Psoas muscle (tissue), 8 donors: ENCODE measurements around the gene ZBTB24. TPM values are rescaled to one million over a fixed set of nuclear protein-coding genes. Genes with fewer than 3 reads are reported as not detected.

Experiments used
- ATAC-seq, 4 donors: fragments of 200-7000 bp; cut with Tn5 transposase; one replicate each; pipeline ENCODE4 v1.9.1; 2020; ENCODE audit warnings: moderate library complexity in 3 of 4, mild to moderate bottlenecking in 2 of 4
- DNase-seq, 2 donors: peaks; one replicate each; pipeline ENCODE4 v3.0.0-alpha.2; 2020
- H3K27ac ChIP-seq: fragments of 200-600 bp; one replicate; pipeline ENCODE4 v1.8.0; 2022
- H3K27me3 ChIP-seq, 3 donors: fragments of 200-600 bp in 1 of 3; one replicate each; pipeline versions ENCODE4 v1.6.1 to v1.8.0; 2013 to 2022; ENCODE audit warnings: low read length in 2 of 3, mild to moderate bottlenecking in 2 of 3, moderate library complexity in 1 of 3; ENCODE audit not compliant: insufficient read depth in 3 of 3
- H3K36me3 ChIP-seq, 2 donors: fragments of 200-600 bp in 1 of 2; one replicate each; pipeline versions ENCODE4 v1.6.1 to v1.8.0; 2013 to 2022; ENCODE audit warnings: low read depth in 1 of 2, mild to moderate bottlenecking in 1 of 2, moderate library complexity in 1 of 2; ENCODE audit not compliant: insufficient read depth in 1 of 2
- H3K4me1 ChIP-seq: fragments of 200-600 bp; one replicate; pipeline ENCODE4 v1.8.0; 2022
- H3K4me3 ChIP-seq: fragments of 200-600 bp; one replicate; pipeline ENCODE4 v1.8.0; 2022; ENCODE audit warnings: mild to moderate bottlenecking
- H3K9me3 ChIP-seq: fragments of 200-600 bp; one replicate; pipeline ENCODE4 v1.8.0; 2022
- WGBS, 3 donors: extraction: QIAGEN DNeasy Blood & Tissue Kit; methylation state at CpG; one replicate each; pipeline versions ENCODE4 v1.1.6 to v1.1.7; 2013; 5-methylcytosine and 5-hydroxymethylcytosine counted together
- intact Hi-C, 2 donors: fragments of 100-400 bp; cut with DNase I; formaldehyde crosslinking; loops; one replicate each; pipeline versions ENCODE4 v1.11.0 to v1.14.2; 2022
- polyA plus RNA-seq, 3 donors: library from polyadenylated mRNA; stranded (reverse); fragments of 200-250 nt; gene quantifications; one replicate each; pipeline ENCODE4 v1.2.3, GENCODE V29; 2013
- total RNA-seq, 4 donors: library from RNA; stranded (reverse); fragmentation: NEBNext Ultra II Directional in 2 of 4; extraction: Animal tissue kit (Norgen Biotek cat#: 25700) in 2 of 4; gene quantifications; one replicate each; pipeline versions ENCODE4 v1.2.1 to v1.2.4, GENCODE V29; 2021 to 2023
- TF ChIP-seq, protein P1 (sequence below): fragments of 200-600 bp; IDR thresholded peaks from one replicate; pipeline ENCODE4 v1.8.0; 2022; ENCODE audit warnings: antibody characterized with exemption
- donor health status: healthy with polysubstance abuse.
- donor health status: DM: no; HTN: no; CAD: no; lungs with moderate emphysema.
- donor health status: Bipolar disorder and iron deficiency.
- donor health status: healthy.
- donor health status: DM: yes; HTN: yes; CAD: no.
- donor health status: DM: no; HTN: no; CAD: no.
- donor health status: DM: no; HTN: no; CAD: no.
- donor health status: DM: yes; HTN: yes; CAD: no.

The ZBTB24 gene
- total and polyA plus RNA-seq, 7 donors = 2.3 to 5.8 (median 5.3) TPM

DNA sequence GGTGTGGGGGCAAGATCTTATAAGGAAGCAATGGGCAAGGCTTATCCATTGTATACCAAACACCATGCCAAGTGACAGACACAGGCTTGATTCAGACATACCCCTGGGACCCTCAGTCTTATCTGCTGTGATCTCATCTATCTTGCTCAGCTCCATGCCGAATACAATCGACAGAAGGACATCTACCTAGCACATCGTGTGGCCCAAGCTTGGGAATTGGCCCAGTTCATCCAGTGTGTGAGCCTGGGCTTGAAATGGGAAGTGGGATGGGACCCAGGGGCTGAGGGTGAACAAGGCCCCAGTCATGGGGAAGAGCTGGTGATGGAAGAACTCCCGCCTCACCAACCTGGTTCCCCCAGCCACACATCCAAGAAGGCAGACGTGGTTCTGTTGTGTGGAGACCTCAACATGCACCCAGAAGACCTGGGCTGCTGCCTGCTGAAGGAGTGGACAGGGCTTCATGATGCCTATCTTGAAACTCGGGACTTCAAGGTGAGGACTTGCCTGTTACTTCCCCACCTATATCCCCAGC, 40.6 kb downstream of the ZBTB24 start:
- intact Hi-C loops = loop anchor here in 1 of 2 donors (5.0 kb wide), 1 partner anchor 55 kb away; no protein-coding TSS in a partner anchor
- WGBS, 3 donors = 91 to 95% (median 94%) methylated on average over 6 of the region's 6 CpGs
- H3K27ac ChIP-seq = no peak overlapping the region
- no peaks in the 10 kb centered on the region for H3K27me3 ChIP-seq
- no peaks in the 10 kb centered on the region for H3K9me3 ChIP-seq
- H3K4me3 ChIP-seq = no peak overlapping the region
- H3K36me3 ChIP-seq = peaks cover 0 to 29% of the 10 kb centered on the region in 2 donors
- ATAC-seq = no peak
- TF ChIP-seq, protein P1, sequence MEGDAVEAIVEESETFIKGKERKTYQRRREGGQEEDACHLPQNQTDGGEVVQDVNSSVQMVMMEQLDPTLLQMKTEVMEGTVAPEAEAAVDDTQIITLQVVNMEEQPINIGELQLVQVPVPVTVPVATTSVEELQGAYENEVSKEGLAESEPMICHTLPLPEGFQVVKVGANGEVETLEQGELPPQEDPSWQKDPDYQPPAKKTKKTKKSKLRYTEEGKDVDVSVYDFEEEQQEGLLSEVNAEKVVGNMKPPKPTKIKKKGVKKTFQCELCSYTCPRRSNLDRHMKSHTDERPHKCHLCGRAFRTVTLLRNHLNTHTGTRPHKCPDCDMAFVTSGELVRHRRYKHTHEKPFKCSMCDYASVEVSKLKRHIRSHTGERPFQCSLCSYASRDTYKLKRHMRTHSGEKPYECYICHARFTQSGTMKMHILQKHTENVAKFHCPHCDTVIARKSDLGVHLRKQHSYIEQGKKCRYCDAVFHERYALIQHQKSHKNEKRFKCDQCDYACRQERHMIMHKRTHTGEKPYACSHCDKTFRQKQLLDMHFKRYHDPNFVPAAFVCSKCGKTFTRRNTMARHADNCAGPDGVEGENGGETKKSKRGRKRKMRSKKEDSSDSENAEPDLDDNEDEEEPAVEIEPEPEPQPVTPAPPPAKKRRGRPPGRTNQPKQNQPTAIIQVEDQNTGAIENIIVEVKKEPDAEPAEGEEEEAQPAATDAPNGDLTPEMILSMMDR = no peak
- H3K4me1 ChIP-seq = peaks cover 17% of the 10 kb centered on the region
- DNase-seq = no peak

DNA sequence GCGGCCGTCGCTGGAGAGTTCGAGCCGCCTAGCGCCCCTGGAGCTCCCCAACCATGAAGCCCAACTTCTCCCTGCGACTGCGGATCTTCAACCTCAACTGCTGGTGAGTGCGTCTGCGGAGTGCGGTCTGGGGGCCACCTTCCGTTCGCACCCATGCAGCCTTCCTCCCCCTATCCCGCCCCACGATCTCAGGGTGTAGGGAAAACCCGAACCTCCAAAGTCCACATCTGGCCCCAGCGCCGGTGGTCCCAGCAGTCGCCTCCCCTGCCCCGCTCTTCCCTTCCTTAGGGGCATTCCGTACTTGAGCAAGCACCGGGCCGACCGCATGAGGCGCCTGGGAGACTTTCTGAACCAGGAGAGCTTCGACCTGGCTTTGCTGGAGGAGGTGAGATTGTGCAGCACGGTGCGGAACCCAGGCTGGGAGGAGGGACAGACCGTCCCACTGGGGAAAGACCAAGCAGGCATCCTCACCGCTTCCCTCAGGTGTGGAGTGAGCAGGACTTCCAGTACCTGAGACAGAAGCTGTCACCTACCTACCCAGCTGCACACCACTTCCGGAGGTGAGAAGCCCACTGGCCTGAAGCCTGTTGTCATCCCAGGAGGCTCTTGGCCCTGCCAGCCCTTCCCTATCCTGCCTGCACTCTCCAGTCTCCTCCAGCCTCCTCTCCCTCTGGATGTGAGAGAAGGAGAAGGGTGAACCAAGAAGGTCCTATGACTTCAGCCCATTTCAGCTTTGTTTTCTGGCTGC, 41.8 kb downstream of the ZBTB24 start:
- H3K4me1 ChIP-seq = peaks cover 17% of the 10 kb centered on the region
- intact Hi-C loops = loop anchor here in 1 of 2 donors (2.0 to 5.0 kb wide), 2 partner anchors 42 to 54 kb away; partner anchors contain the start of gene ZBTB24
- H3K27ac ChIP-seq = peak overlapping the region; percentile 84
- peak overlapping the region; percentile 70 for H3K4me3 ChIP-seq
- TF ChIP-seq, protein P1 = no peak
- 1 to 6% (median 4%) methylated on average over 28 to 31 of the region's 31 CpGs for WGBS, 3 donors
- DNase-seq (peak; percentile 51 to 73), ATAC-seq (peak; percentile 36 to 72 (median 58))
- peaks cover 0 to 20% of the 10 kb centered on the region in 2 donors for H3K36me3 ChIP-seq
- no peaks in the 10 kb centered on the region for H3K9me3 ChIP-seq
- H3K27me3 ChIP-seq = no peaks in the 10 kb centered on the region

DNA sequence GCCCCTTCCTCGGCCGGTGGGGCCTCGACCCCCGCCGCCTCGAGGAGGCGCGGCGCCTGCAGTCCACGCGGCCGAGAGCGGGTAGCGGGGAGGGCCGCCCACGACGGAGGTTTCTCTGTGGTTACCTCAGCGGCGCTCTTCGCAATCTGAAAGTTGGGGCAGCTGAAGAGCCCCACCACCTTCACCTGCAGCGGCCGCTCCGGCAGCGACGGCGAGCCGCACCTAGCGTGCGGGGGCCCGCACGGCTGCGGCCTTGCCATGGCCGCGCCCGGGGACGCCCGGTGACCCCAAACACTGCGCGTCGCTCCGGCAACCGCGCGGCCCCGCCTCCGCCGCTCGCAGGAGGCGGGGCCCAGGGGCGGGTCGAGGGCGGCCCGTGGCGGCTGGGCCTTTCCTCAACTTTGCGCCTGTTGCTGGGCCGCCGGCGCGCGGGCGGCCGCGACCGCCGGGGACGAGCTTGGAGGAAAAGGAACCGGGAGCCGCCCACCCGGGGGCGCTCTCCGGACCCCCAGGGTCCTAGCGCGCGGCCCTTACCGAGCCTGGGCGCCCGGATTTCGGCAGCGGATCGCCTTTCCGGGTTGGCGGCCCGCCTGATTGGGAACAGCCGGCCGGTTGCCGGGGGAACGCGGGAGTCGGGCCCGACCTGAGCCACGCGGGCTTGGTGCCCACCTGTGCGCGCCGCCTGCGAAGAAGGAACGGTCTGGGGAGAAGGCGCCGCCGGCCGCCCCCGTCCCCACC, 42.5 kb downstream of the ZBTB24 start, which contains the start of the genes PPIL6 and SMPD2:
PPIL6 (minus strand) TSS at position 298 of the 738 bp plus-strand sequence; CDS start at position 260, 38 bp downstream.
SMPD2 (plus strand) TSS at position 394 of the 738 bp plus-strand sequence. CDS start 398 bp downstream, outside the sequence.
- ATAC-seq (peak; percentile 90 to 94 (median 94)), DNase-seq (peak; percentile 92 to 95)
- H3K9me3 ChIP-seq = no peaks in the 10 kb centered on the region
- H3K4me1 ChIP-seq = peaks cover 17% of the 10 kb centered on the region
- H3K27me3 ChIP-seq = no peaks in the 10 kb centered on the region
- H3K36me3 ChIP-seq = peaks cover 0 to 12% of the 10 kb centered on the region in 2 donors
- WGBS, 3 donors = 0 to 1% (median 1%) methylated on average over 65 to 102 of the region's 102 CpGs
- TF ChIP-seq, protein P1 = peak; percentile 39
- intact Hi-C loops = loop anchor here in 1 of 2 donors (2.0 to 5.0 kb wide), 2 partner anchors 42 to 53 kb away; partner anchors contain the start of gene ZBTB24
- H3K27ac ChIP-seq = peak within 1 kb of the TSS; percentile 84
- H3K4me3 ChIP-seq = peak within 1 kb of the TSS; percentile 70

DNA sequence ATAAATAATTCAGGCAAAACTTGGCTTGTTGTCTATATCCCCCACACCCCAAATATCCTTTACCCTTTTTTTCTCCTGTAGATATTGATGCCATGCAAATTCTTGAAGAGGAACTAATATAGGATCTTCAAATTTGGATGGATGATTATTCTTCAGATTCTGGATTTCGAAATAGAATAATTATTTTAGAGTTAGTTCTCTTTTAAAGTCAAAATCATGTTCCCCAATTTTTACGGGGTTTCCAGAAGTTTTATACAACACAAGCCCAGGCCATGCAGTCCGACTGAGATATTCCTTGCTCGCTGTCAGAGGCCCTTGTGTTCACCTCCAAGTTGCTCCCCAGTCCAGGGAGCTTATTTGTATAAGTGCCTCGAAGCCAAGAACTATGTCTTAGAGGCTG, 47.0 kb downstream of the ZBTB24 start:
- ATAC-seq (no peak), DNase-seq (no peak)
- Histone ChIP-seq H3K4me1 (peaks cover 7% of the 10 kb centered on the region), H3K27ac (no peak overlapping the region), H3K27me3 (no peaks in the 10 kb centered on the region), H3K9me3 (no peaks in the 10 kb centered on the region), H3K36me3 (no peaks in the 10 kb centered on the region), H3K4me3 (no peak overlapping the region)
- 94 to 97% (median 95%) methylated on average over 5 of the region's 5 CpGs for WGBS, 3 donors
- TF ChIP-seq, protein P1 = no peak
- intact Hi-C loops = no loop called here
